Measurements from ENCODE around the gene DPM2.

The DPM2 gene

GRCh38 chr9:127941062-127941960, 3.7 kb upstream of the DPM2 start:
- H3K4me1 ChIP-seq (ENCODE audit: insufficient read depth, low read length) = peaks cover 53% of the 10 kb centered on the region
- H3K27ac ChIP-seq (ENCODE audit: low read depth, low read length) = no peak overlapping the region
- peaks cover 36% of the 10 kb centered on the region for H3K36me3 ChIP-seq (ENCODE audit: insufficient read depth, low read length)
- H3K4me3 ChIP-seq (ENCODE audit: low read depth in 1 of 2, low read length in 2 of 2) = no peak overlapping the region
- H3K9ac ChIP-seq (ENCODE audit: low read length) = no peak overlapping the region
- no peaks in the 10 kb centered on the region for H3K27me3 ChIP-seq (ENCODE audit: control insufficient read depth in 1 of 2, insufficient read depth in 2 of 2, low read length in 2 of 2)
- H3K9me3 ChIP-seq (ENCODE audit: low read length) = no peaks in the 10 kb centered on the region

GRCh38 chr9:127940593-127940992, 2.9 kb upstream of the DPM2 start:
- H3K9ac ChIP-seq (ENCODE audit: low read length) = no peak overlapping the region
- H3K27ac ChIP-seq (ENCODE audit: low read depth, low read length) = no peak overlapping the region
- H3K4me1 ChIP-seq (ENCODE audit: insufficient read depth, low read length) = peaks cover 55% of the 10 kb centered on the region
- H3K4me3 ChIP-seq (ENCODE audit: low read depth in 1 of 2, low read length in 2 of 2) = no peak overlapping the region
- H3K9me3 ChIP-seq (ENCODE audit: low read length) = no peaks in the 10 kb centered on the region
- peaks cover 40% of the 10 kb centered on the region for H3K36me3 ChIP-seq (ENCODE audit: insufficient read depth, low read length)
- no peaks in the 10 kb centered on the region for H3K27me3 ChIP-seq (ENCODE audit: control insufficient read depth in 1 of 2, insufficient read depth in 2 of 2, low read length in 2 of 2)

GRCh38 chr9:127938298-127938690, 640 bp upstream of the DPM2 start:
- H3K36me3 ChIP-seq (ENCODE audit: insufficient read depth, low read length) = peaks cover 20% of the 10 kb centered on the region
- no peaks in the 10 kb centered on the region for H3K27me3 ChIP-seq (ENCODE audit: control insufficient read depth in 1 of 2, insufficient read depth in 2 of 2, low read length in 2 of 2)
- peak overlapping the region; percentile 23 for H3K9ac ChIP-seq (ENCODE audit: low read length)
- H3K4me3 ChIP-seq (ENCODE audit: low read depth in 1 of 2, low read length in 2 of 2) = peak overlapping the region; percentile 82 to 90
- H3K9me3 ChIP-seq (ENCODE audit: low read length) = no peaks in the 10 kb centered on the region
- H3K4me1 ChIP-seq (ENCODE audit: insufficient read depth, low read length) = peaks cover 46% of the 10 kb centered on the region
- no peak overlapping the region for H3K27ac ChIP-seq (ENCODE audit: low read depth, low read length)

DNA sequence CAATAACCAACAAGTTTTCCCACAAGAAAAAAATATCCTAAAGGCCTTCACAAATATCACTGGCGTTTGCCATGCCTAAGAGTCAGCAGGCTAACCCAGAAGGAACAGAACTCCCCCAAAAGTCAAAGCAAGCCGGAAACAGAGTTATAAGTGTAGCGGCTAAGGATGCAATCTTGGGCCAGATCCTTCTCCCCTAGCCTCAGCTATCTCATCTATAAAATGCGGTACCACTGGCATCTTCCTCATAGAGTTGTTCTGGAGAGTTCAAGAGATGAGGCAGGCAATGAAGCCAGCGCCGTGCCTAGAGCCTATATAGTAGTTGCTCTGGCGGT, 632 bp downstream of the DPM2 start:
- Histone ChIP-seq H3K4me1 (ENCODE audit: insufficient read depth, low read length) (peaks cover 33% of the 10 kb centered on the region), H3K27me3 (ENCODE audit: control insufficient read depth in 1 of 2, insufficient read depth in 2 of 2, low read length in 2 of 2) (no peaks in the 10 kb centered on the region), H3K36me3 (ENCODE audit: insufficient read depth, low read length) (peaks cover 9% of the 10 kb centered on the region), H3K27ac (ENCODE audit: low read depth, low read length) (peak overlapping the region; percentile 65), H3K4me3 (ENCODE audit: low read depth in 1 of 2, low read length in 2 of 2) (peak overlapping the region; percentile 82 to 90), H3K9ac (ENCODE audit: low read length) (peak overlapping the region; percentile 75), H3K9me3 (ENCODE audit: low read length) (no peaks in the 10 kb centered on the region)

DNA sequence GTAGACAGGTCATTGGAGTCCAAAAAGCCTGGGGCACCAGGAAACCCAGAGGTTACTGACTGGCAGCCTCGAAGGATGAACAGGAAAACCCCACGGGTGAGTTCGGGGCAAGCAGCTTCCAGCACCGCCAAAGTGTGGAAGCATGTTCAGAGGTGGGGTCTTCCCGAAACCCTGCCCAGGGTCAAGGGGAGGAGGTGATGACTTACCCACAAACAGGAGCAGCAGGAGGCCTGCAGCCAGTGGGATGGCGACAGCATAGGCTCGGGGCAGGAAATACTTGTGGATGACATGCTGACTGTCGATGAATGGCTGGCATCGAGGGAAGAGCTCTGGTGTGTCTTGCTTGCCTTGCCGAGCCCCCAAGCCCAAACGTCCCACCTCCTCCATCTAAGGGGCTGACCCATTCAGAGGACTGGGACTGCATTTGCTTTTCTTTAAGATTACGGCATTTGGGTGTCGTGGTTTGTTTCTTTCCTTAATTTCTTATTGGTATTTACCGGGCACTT, 1.3 kb downstream of the DPM2 start:
- Histone ChIP-seq H3K27me3 (ENCODE audit: control insufficient read depth in 1 of 2, insufficient read depth in 2 of 2, low read length in 2 of 2) (peaks cover 0 to under 1% of the 10 kb centered on the region in 2 donors), H3K4me1 (ENCODE audit: insufficient read depth, low read length) (peaks cover 30% of the 10 kb centered on the region), H3K27ac (ENCODE audit: low read depth, low read length) (no peak overlapping the region), H3K4me3 (ENCODE audit: low read depth in 1 of 2, low read length in 2 of 2) (peak overlapping the region in 1 of 2 donors; percentile 82), H3K9ac (ENCODE audit: low read length) (peak overlapping the region; percentile 75), H3K9me3 (ENCODE audit: low read length) (no peaks in the 10 kb centered on the region), H3K36me3 (ENCODE audit: insufficient read depth, low read length) (peaks cover 5% of the 10 kb centered on the region)

DNA sequence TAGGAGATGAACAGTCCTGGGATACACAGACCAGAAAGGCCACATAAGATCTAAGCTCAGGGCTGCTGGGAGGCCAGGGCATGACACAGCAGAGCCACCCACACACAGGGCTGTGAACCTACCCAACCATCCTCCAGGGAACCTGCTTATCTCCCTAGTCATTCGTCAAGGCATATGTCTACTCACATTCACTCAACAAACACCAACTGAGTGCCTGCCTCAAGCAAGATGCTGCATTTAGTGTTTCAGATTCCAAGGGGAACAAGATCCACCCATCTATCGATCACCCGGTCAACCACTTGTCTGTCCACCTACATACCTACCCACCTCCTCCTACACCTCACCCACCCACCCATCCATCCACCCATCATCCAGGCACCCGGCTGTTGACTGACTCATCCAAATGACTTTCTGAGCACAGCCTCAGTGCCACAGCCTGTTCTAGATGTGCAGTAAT, 1.9 kb downstream of the DPM2 start:
- Histone ChIP-seq H3K4me1 (ENCODE audit: insufficient read depth, low read length) (peaks cover 35% of the 10 kb centered on the region), H3K27me3 (ENCODE audit: control insufficient read depth in 1 of 2, insufficient read depth in 2 of 2, low read length in 2 of 2) (peaks cover 0 to 7% of the 10 kb centered on the region in 2 donors), H3K27ac (ENCODE audit: low read depth, low read length) (no peak overlapping the region), H3K36me3 (ENCODE audit: insufficient read depth, low read length) (peaks cover 5% of the 10 kb centered on the region), H3K4me3 (ENCODE audit: low read depth in 1 of 2, low read length in 2 of 2) (no peak overlapping the region), H3K9ac (ENCODE audit: low read length) (no peak overlapping the region), H3K9me3 (ENCODE audit: low read length) (no peaks in the 10 kb centered on the region)

- Histone ChIP-seq H3K9me3 (ENCODE audit: low read length) (no peaks in the 10 kb centered on the region), H3K9ac (ENCODE audit: low read length) (no peak overlapping the region), H3K27me3 (ENCODE audit: control insufficient read depth in 1 of 2, insufficient read depth in 2 of 2, low read length in 2 of 2) (peaks cover 0 to 15% of the 10 kb centered on the region in 2 donors), H3K4me3 (ENCODE audit: low read depth in 1 of 2, low read length in 2 of 2) (no peak overlapping the region), H3K36me3 (ENCODE audit: insufficient read depth, low read length) (peaks cover 5% of the 10 kb centered on the region), H3K4me1 (ENCODE audit: insufficient read depth, low read length) (peaks cover 42% of the 10 kb centered on the region), H3K27ac (ENCODE audit: low read depth, low read length) (no peak overlapping the region)
Observed at GRCh38 chr9:127934986-127935385, 2.7 kb downstream of the DPM2 start.

GRCh38 chr9:127934248-127934647, 3.4 kb downstream of the DPM2 start:
- H3K4me3 ChIP-seq (ENCODE audit: low read depth in 1 of 2, low read length in 2 of 2) = no peak overlapping the region
- no peak overlapping the region for H3K9ac ChIP-seq (ENCODE audit: low read length)
- H3K9me3 ChIP-seq (ENCODE audit: low read length) = no peaks in the 10 kb centered on the region
- peaks cover 0 to 22% of the 10 kb centered on the region in 2 donors for H3K27me3 ChIP-seq (ENCODE audit: control insufficient read depth in 1 of 2, insufficient read depth in 2 of 2, low read length in 2 of 2)
- H3K36me3 ChIP-seq (ENCODE audit: insufficient read depth, low read length) = peaks cover 5% of the 10 kb centered on the region
- H3K27ac ChIP-seq (ENCODE audit: low read depth, low read length) = no peak overlapping the region
- peaks cover 43% of the 10 kb centered on the region for H3K4me1 ChIP-seq (ENCODE audit: insufficient read depth, low read length)

GRCh38 chr9:127931092-127931881, 6.4 kb downstream of the DPM2 start:
- Histone ChIP-seq H3K36me3 (ENCODE audit: insufficient read depth, low read length) (peaks cover 4% of the 10 kb centered on the region), H3K4me3 (ENCODE audit: low read depth in 1 of 2, low read length in 2 of 2) (peak overlapping the region; percentile 21 to 43), H3K27ac (ENCODE audit: low read depth, low read length) (no peak overlapping the region), H3K9me3 (ENCODE audit: low read length) (no peaks in the 10 kb centered on the region), H3K27me3 (ENCODE audit: control insufficient read depth in 1 of 2, insufficient read depth in 2 of 2, low read length in 2 of 2) (peaks cover 18 to 46% of the 10 kb centered on the region in 2 donors), H3K4me1 (ENCODE audit: insufficient read depth, low read length) (peaks cover 22% of the 10 kb centered on the region), H3K9ac (ENCODE audit: low read length) (no peak overlapping the region)

DNA sequence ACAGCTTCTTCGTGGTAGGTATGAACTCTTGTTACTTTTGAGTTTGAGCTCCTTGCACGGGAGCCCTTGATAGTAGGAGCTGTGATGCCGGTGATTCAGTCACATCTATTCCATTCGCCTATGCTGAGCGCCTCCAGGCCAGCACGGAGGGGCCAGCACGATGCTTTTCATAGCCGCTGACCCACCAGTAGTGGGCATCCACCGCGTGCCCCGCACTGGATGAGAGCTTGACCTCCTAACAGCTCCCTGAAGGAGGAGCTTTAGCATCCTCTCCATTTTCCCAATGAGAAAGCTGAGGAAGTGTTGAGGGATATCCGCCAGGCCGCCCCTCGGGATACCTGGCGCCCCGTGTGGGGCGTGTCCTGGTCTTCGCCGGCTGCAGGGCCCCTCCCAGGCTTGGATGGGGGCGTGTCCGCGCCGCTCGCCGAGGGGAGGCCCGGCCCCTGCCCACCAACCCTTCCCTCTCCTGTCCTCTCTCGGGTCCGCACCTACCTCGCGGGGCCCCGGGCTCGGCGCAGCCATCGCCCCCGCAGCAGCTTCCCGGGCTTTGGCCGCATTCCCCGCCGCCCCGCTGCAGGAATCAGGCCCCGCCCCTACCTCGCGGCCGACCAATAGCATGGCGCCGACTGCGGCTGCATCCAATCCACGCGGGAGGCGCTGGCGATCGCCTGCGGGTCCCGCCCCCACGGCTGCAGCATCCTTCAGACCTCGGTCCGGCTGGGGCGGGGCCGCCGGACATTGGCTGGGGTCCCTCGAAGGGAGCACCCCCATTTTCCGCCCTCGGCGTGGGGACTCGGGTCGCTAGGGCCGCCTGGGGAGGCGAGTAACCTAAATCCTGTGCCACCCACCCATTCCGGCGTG, 7.2 kb downstream of the DPM2 start, which contains the start of gene PIP5KL1:
Gene PIP5KL1 (minus strand): TSS at position 547 of the 861 bp plus-strand sequence. CDS start 25 bp downstream, at position 522.
- Histone ChIP-seq H3K4me1 (ENCODE audit: insufficient read depth, low read length) (peaks cover 16% of the 10 kb centered on the region), H3K9ac (ENCODE audit: low read length) (no peak within 1 kb of the TSS)

More for the DNA sequence above, 7.2 kb downstream of the DPM2 start, which contains the start of gene PIP5KL1:
- H3K9me3 ChIP-seq (ENCODE audit: low read length) = no peaks in the 10 kb centered on the region
- H3K4me3 ChIP-seq (ENCODE audit: low read depth in 1 of 2, low read length in 2 of 2) = peak within 1 kb of the TSS; percentile 21 to 43
- no peaks in the 10 kb centered on the region for H3K36me3 ChIP-seq (ENCODE audit: insufficient read depth, low read length)
- no peak within 1 kb of the TSS for H3K27ac ChIP-seq (ENCODE audit: low read depth, low read length)
- H3K27me3 ChIP-seq (ENCODE audit: control insufficient read depth in 1 of 2, insufficient read depth in 2 of 2, low read length in 2 of 2) = peaks cover 23 to 54% of the 10 kb centered on the region in 2 donors
